C1 segment of cervical spinal cord (tissue), 14 donors: ENCODE measurements around the gene FOXJ1.

ENCODE experiments used
- DNase-seq, 14 donors: peaks; one replicate each; lab custom pipeline; 2025; lab: John Stamatoyannopoulos, UW

The FOXJ1 gene

DNA sequence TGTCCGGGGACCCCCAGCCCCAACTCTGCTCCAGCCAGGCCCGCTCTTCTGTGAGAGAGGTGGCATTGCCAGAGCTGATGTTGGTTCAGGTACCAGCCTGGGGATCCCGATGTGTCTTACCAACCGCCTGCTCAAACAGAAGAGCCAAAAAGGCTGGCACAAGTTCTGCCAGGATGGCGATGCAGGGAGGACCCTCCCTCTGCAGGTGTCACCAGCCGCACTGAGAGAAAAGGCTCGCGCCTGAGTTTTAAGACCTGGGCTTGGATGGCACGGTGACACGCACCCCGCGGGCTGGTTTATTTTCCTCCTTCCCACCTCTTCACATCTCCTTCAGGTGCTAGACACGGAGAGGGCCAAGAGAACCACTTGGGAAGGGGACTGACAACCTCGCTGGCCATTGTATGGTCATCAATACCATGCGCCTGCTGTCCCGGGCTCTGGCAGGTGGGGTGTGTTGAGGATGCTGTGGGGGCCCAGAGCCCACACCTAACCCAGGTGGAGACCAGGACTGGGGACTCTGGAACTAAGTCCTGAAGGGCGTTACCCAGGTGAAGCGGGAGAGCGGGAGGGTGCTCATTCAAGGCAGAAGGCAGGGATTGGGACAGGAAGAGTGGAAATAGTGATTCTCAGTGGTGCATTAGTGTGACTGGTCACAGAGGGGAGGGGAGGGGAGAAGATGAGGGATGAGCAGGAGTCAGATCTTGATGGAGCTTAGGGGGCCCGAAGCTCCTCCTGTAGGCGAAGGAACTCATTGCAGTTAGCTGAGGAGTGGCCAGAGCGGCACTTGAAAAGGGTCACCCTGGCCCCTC, 16.3 kb downstream of the FOXJ1 start:
- no peak for DNase-seq

DNA sequence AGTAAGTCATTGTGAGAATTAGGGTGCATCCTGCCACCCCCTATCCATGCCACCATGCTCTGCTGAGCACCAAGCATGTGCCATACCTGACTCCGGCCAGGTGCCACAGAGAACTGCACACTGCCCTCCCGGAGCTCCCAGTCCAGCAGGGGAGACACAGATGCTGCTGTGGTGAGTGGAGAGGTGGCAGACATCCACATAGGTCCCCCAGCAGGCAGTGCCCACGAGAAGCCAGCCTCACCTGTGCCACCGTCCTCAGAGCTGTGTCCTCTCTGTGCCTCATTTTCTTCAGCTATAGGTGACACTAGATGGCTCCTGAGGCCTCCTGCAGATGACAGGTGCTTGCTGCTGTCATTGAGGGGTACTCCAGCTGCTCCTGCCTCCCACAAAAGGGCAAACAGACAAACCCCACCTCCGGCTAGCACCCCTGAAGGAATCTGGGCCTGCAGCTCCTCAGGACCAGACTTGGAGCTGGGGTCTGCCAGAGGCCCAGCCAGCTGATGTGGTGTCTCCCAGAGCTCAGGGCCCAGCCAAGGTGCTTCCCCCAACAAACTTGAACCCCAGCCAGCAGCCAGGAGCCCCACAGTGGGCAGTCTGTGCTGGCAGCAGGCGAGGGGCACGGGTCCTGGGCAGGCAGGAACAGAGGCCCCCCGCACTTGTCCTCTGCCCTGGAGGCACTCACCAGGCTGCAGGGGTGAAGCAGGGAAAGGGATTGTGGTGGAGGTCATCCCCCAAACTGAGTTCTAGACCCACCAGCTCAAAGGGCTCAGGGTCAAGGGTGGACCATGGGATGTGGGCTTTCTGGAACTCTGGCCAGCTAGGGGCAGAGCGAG, 17.1 kb downstream of the FOXJ1 start:
- DNase-seq, result no peak

DNA sequence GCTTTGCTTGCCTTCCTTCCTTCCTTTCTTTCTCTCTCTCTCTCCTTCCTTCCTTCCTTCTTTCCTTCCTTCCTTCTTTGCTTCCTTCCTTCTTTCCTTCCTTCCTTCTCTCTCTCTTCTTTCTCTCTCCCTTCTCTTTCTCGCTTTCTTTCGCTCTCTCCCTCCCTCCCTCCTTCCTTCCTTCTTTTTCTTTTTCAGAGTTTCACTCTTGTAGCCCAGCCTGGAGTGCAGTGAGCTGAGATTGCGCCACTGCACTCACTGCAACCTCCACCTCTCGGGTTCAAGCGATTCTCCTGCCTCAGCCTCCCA, 17.9 kb downstream of the FOXJ1 start:
- no peak for DNase-seq

- DNase-seq, result no peak
Measured at GRCh38 chr17:76122431-76123190, 18.4 kb downstream of the FOXJ1 start.

GRCh38 chr17:76121932-76122430, 19.1 kb downstream of the FOXJ1 start:
- peak in 2 of 14 donors; percentile 34 to 49 for DNase-seq

- DNase-seq, result no peak
Measured at GRCh38 chr17:76120658-76121008, 20.4 kb downstream of the FOXJ1 start.

DNA sequence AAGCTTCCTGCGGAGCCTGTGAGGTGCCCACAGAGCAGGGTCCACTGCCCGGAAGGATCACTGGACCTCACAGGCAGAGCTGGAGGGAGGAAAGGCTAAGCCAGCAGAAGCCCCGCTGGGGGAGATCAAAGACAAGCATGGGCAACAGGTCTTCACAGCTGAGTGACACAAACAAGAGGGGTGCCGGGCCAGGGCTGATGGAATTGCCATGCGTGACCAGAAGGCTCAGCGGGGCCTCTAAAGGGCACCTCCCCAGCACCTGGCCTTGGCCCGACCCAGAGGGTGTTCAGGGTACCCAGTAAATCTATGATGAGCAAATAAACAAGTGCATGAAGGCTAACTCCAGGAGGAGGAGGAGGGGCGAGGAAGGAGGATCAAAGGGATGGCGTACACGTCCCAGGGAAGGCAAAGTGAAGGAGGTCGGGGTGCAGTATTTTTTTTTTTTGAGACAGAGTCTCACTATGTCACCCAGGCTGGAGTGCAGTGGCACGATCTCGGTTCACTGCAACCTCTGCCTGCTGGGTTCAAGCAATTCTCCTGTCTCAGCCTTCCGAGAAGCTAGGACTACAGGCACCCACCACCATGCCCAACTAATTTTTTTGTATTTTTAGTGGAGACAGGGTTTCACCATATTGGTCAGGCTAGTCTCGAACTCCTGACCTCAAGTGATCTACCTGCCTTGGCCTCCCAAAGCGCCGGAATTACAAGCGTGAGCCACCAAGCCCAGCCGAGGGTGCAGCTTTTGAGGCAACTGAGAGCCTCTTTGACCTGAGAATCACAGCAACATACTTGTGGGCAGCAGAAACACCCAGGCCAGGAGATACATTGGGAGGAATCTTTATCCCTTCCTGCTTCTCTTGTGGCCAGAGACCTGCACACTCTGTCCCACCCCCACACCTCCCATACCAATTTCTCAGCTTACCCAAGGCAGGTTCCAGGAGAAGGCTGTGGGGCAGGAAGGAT, 21.4 kb downstream of the FOXJ1 start:
- DNase-seq, result no peak

DNA sequence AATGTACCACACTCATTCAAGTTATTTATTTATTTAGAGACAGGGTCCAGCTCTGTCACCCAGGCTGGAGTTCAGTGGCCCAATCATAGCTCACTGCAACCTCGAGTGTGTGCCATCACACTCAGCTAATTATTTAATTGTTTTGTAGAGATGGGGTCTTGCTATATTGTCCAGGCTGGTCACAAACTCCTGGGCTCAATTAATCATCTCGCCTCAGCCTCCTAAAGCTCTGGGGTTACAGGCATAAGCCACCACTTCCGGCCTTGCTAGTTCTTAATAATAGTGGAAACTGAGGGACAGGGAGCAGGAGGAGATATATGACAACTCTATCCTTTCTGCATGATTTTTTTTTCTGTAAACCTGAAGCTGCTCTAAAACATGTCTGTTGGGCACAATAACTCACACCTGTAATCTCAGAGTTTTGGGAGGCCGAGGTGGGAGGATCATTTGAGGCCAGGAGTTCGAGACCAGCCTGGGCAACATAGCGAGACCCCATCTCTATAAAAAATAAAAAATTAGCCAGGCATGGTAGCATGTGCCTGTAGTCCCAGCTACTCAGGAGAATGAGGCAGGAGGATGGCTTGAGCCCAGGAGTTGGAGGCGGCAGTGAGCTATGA, 25.8 kb downstream of the FOXJ1 start:
- DNase-seq, result no peak

- DNase-seq, result no peak
Measured at GRCh38 chr17:76111956-76112355, 29.1 kb downstream of the FOXJ1 start.

GRCh38 chr17:76107509-76107908, 33.5 kb downstream of the FOXJ1 start:
- DNase-seq, result no peak

GRCh38 chr17:76106703-76107102, 34.3 kb downstream of the FOXJ1 start:
- peak in 1 of 14 donors; percentile 43 for DNase-seq

- no peak for DNase-seq
Measured at GRCh38 chr17:76104896-76105231, 36.2 kb downstream of the FOXJ1 start.

GRCh38 chr17:76104140-76104895, 36.7 kb downstream of the FOXJ1 start:
- no peak for DNase-seq

GRCh38 chr17:76103274-76104139, 37.5 kb downstream of the FOXJ1 start, which contains the start of gene EXOC7:
TSS of gene EXOC7 (minus strand) at chr17:76103787. CDS start at chr17:76103692, 95 bp downstream.
- DNase-seq, result peak; percentile 35 to 93 (median 86)

GRCh38 chr17:76102944-76103273, 38.1 kb downstream of the FOXJ1 start:
- DNase-seq, result no peak

DNA sequence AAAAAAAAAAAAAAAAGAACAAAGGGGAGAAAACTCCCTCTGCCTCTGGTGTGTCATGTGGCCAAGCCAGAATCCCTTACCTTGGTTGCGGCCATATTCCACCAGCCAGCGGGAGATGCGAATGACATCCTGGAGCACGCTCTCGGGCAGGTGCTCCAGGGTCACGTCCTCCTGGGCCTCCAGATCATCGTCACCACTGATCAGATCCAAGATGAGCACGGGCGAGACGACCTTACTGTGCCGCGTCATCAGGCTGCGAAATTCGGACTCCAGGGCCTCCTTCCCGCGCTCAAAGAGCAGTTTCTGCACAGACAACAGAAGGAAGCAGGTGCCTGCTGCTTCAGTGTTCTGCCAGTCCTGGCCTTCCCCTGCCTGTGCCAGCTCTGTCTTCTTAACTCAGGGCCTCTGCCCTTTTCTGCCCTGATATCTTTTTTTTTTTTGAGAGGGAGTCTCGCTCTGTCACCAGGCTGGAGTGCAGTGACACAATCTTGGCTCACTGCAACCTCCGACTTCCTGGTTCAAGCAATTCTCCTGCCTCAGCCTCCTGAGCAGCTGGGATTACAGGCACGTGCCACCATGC, 43.2 kb downstream of the FOXJ1 start:
- DNase-seq, result no peak

DNA sequence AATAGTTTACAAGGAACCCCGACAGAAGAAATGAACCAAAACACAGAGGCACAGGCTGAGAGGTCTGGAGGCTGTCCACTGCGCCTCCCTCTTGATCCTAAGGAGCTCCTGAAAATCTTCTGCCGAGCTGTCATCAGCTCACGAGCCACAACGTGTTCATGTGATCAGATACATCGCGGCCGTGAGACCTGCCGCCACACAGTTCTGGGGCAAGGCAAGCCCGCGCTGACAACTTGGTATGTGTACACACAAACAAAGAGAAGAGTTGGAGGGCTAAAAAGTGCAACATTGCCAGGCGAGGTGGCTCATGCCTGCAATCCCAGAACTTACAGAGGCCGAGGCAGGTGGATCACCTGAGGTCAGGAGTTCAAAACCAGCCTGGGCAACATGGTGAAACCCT, 45.1 kb downstream of the FOXJ1 start:
- no peak for DNase-seq

GRCh38 chr17:76094046-76094445, 47.0 kb downstream of the FOXJ1 start:
- no peak for DNase-seq
